ENCODE measurements around the gene CHMP2A.
A peak's percentile ranks its signal among the peaks of the same experiment; 100 is the strongest.
"Not testable (repeated sequence)": the region's sequence is repeated elsewhere in the genome, so short reads cannot be mapped to it uniquely, and the experiment has no call there.

The CHMP2A gene

DNA sequence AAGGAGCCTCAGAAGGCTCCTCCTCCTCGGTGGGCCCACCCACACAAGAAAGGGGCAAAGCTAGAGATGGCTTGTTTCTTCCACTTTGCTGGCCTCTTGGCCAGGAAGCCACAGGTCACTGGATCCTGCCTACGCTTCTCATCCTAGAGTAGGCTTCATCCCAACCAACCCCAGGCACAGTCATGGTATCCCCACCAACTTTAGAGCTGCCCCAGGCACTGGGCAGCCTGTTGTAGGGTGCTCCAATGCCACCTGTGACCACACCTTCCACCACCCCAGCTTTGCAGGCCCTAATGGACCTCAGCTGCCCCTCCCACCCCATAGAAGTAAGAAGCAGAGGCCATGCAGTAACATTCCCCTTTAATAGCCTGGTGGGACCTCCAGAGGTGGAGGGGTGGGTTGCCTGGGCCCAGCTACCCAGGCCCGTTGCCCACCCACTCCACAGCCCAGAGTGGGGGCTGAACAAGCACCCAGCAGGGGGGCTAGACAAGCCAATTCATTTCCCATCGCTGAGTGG, 522 bp upstream of the CHMP2A start:
- DNase-seq (ENCODE audit: low spot score) = no peak

DNA sequence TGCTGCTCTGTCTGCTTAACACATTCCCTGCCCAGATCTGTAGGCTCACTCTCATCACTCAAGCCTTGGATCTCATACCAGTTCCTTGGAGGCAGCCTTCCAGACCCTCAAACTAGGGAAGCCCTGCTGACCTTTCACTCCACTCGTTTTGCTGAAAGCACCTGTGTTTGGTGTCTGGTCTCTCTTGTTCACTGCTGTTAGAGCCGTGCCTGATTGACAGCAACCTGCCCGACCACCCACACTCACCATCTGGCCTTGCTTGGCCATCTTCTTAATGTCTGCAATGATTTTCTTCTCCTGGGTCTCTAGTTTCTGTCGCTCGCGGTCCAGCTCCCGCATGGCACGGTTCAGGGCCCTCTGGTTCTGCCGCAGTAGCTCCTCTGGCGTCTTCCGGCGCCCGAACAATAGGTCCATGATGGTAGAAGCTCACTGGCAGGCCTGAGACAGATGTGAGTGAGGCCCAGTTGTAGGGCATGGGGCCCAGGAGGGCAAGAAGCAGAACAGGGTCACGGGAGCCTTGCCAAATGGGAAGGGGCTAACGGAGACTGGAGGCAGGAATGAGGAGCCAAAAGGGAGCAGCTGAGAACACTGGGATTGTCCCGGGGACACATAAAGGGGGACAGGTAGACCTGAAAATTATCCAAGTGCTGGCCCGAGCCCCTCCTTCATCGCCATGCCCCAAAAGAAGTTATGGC, 959 bp downstream of the CHMP2A start:
- no peak for DNase-seq (ENCODE audit: low spot score)

DNA sequence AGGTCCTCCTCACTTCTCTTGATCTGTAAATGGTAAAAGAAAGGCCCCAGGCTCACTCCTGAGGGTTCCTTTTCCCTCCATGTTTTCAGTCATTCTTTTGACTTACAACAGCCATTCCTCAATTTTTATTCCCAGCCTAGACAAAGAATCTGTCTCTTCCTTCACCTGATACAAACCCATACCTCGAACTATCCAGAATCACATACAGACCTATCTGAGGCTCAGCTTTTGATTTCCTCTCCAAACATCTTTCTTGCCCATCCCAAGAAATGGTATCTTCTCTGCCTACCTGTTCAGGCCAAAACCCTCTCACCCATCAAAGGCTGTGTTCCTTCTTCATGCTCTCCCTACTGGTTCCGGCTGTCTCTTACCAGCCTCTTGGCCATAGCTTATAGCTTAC, 2.2 kb downstream of the CHMP2A start:
- DNase-seq (ENCODE audit: low spot score) = no peak

DNA sequence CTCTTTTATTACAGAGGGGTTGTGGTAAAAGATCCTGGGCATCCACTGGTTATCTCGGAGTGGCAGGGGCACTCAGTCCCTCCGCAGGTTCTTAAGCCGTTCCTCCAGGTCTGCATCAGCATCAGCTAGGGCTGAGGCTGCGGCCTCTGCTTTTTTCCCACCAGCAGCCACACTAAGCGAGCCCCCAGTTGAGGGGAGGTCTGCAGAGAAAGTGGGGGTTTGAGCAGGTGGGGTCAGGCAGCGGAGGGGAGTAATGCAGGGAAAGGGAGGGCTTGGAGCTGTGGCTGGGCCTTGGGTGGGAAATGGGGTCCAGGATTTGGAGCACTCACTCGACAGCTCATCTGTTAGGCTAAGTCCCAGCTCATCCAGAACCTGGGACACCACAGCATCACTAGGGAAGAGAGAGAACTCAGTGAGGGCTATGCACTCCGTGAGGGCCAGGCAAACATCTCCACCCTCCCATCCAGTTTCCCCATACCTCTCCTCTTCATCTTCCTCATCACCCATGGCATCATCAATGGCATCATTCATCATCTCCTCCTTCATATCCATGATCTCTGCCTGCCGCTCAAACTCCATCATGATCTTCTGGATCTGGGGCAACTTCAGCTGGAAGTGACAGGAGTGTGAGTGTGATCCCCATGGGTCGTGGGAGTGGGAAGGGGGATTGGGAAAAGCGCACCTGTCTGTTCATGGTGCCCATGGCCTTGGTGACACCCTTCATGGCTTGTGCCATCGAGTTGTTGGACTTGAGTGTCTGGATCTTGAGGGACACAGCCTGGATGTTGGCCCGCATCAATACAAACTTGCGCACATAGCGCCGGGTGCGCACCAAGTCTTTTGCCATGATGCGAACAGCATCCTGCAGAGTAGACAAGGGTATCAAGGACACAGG, 3.1 kb downstream of the CHMP2A start:
- DNase-seq (ENCODE audit: low spot score) = no peak

DNA sequence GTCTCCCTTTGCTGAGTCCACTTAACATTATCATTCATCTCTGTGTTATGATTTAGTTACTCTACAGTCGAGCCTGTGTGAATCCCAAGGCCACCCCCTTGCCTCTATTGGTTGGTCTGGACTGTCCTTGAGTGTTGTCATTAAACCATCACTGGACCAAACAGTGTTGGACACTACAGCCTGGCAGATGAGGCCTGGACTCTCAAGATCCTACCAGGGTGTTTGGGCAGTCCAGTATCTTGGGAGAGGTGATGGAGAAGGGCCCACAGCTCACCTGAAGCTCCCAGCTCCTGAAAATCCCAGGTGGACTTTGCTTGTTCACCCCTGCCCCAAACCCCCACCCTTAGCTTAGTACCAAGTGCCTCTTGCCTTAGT, 3.8 kb downstream of the CHMP2A start:
- DNase-seq (ENCODE audit: low spot score) = no peak

- no peak for DNase-seq (ENCODE audit: low spot score)
Observed at GRCh38 chr19:58550362-58551122, 4.4 kb downstream of the CHMP2A start.

GRCh38 chr19:58549664-58550361, 5.1 kb downstream of the CHMP2A start:
- no peak for DNase-seq (ENCODE audit: low spot score)

DNA sequence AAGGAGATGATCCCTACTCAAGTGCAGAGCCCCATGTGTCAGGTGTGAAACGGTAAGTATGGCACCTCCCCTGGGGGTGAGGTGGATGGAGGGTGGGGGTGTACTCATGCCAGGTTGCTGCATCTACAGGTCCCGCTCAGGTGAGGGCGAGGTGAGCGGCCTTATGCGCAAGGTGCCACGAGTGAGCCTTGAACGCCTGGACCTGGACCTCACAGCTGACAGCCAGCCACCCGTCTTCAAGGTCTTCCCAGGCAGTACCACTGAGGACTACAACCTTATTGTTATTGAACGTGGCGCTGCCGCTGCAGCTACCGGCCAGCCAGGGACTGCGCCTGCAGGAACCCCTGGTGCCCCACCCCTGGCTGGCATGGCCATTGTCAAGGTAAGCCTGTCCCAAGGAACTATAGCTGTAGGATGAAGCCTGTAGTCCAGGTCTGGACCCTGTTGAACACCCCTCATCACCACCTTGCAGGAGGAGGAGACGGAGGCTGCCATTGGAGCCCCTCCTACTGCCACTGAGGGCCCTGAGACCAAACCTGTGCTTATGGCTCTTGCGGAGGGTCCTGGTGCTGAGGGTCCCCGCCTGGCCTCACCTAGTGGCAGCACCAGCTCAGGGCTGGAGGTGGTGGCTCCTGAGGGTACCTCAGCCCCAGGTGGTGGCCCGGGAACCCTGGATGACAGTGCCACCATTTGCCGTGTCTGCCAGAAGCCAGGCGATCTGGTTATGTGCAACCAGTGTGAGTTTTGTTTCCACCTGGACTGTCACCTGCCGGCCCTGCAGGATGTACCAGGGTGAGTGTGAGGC, 5.8 kb downstream of the CHMP2A start:
- no peak for DNase-seq (ENCODE audit: low spot score)

DNA sequence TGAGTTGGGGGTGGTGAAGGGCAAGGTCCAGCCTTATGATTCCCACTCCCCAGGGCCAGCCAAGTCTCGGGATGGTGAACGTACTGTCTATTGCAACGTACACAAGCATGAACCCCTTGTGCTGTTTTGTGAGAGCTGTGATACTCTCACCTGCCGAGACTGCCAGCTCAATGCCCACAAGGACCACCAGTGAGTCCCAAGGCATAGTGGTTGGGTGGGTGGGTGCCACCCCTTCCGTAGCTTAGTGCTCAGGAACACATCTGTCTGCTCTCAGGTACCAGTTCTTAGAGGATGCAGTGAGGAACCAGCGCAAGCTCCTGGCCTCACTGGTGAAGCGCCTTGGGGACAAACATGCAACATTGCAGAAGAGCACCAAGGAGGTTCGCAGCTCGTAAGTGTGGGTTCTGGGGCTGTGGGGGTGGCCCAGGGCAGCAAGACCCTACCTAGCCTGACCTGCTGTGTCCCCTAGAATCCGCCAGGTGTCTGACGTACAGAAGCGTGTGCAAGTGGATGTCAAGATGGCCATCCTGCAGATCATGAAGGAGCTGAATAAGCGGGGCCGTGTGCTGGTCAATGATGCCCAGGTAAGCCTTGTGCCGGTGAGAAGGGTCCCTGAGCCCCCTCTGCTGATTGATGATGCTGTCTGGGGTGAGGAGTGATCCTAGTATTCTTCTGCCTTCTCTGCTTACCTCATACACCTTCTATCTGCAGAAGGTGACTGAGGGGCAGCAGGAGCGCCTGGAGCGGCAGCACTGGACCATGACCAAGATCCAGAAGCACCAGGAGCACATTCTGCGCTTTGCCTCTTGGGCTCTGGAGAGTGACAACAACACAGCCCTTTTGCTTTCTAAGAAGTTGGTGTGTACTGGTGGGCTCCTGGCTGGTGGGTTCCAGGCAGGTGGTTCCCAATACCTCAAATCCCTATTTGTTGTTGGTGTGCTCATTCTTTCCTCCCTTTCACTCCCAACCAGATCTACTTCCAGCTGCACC, 7.3 kb downstream of the CHMP2A start:
- DNase-seq (ENCODE audit: low spot score) = no peak

- no peak for DNase-seq (ENCODE audit: low spot score)
Observed at GRCh38 chr19:58546019-58546530, 8.8 kb downstream of the CHMP2A start.

GRCh38 chr19:58545286-58546018, 9.5 kb downstream of the CHMP2A start:
- DNase-seq (ENCODE audit: low spot score) = no peak

DNA sequence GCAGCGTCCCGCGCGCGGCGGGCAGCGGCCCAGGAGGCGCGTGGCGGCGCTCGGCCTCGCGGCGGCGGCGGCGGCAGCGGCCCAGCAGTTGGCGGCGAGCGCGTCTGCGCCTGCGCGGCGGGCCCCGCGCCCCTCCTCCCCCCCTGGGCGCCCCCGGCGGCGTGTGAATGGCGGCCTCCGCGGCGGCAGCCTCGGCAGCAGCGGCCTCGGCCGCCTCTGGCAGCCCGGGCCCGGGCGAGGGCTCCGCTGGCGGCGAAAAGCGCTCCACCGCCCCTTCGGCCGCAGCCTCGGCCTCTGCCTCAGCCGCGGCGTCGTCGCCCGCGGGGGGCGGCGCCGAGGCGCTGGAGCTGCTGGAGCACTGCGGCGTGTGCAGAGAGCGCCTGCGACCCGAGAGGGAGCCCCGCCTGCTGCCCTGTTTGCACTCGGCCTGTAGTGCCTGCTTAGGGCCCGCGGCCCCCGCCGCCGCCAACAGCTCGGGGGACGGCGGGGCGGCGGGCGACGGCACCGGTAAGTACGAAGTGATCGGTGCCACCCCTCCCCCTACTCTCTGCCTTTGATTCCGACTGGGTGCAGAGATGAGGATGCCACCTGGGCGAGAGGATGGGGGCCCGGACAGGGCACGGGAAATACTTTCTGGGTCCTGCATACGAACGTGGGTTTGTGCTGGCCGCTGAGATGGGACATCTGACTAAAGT, 10.2 kb downstream of the CHMP2A start:
- peak; percentile 65 for DNase-seq (ENCODE audit: low spot score)

- peak; percentile 98 for DNase-seq (ENCODE audit: low spot score)
Observed at GRCh38 chr19:58543826-58544590, 10.9 kb downstream of the CHMP2A start, which contains the start of gene TRIM28. Gene TRIM28, plus strand, starts transcription at chr19:58544064. Its CDS starts 694 bp downstream, at chr19:58544758.

GRCh38 chr19:58542641-58543372, 12.1 kb downstream of the CHMP2A start:
- DNase-seq (ENCODE audit: low spot score) = not testable (repeated sequence)

DNA sequence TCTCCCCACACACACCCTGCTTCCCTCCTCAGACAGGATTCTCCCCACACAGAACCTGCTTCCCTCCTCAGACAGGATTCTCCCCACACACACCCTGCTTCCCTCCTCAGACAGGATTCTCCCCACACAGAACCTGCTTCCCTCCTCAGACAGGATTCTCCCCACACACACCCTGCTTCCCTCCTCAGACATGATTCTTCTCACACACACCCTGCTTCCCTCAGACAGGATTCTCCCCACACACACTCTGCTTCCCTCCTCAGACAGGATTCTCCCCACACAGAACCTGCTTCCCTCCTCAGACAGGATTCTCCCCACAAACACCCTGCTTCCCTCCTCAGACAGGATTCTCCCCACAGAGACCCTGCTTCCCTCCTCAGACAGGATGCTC, 15.7 kb downstream of the CHMP2A start:
- not testable (repeated sequence) for DNase-seq (ENCODE audit: low spot score)

All from LoVo (cell line).